CD8-positive, alpha-beta memory T cell (primary cell): Measurements from ENCODE around the gene STRA8. TPM values are rescaled to one million over a fixed set of nuclear protein-coding genes. Genes with fewer than 3 reads are reported as not detected.

Source experiments
- CTCF ChIA-PET: fragments of 350-600 bp; sonication (Branson Sonifier 250); formaldehyde crosslinking; loops from one replicate; lab custom pipeline; 2021; ENCODE audit warnings: antibody characterized with exemption; lab: Charles Lee
- POLR2A ChIA-PET: fragments of 350-600 bp; sonication (Branson Sonifier 250); formaldehyde crosslinking; loops from one replicate; lab custom pipeline; 2021; ENCODE audit warnings: antibody characterized with exemption; lab: Charles Lee
- DNase-seq, 5 donors: peaks; one replicate each; pipeline versions ENCODE4 v3.0.0 to v3.0.0-alpha.2; 2020 to 2022; ENCODE audit warnings: mixed read lengths in 1 of 5
- H3K27ac ChIP-seq: one replicate; pipeline ENCODE4 v1.7.0; 2013; ENCODE audit warnings: low read depth, mild to moderate bottlenecking, low read length, moderate library complexity
- H3K27me3 ChIP-seq: 2 replicates; pipeline ENCODE4 v1.7.0; 2013; ENCODE audit warnings: low read length, mild to moderate bottlenecking; ENCODE audit not compliant: insufficient read depth, poor library complexity, severe bottlenecking
- H3K36me3 ChIP-seq: 2 replicates; pipeline ENCODE4 v1.7.0; 2013; ENCODE audit warnings: mild to moderate bottlenecking, low read length, moderate library complexity; ENCODE audit not compliant: insufficient read depth
- H3K4me1 ChIP-seq: 2 replicates; pipeline ENCODE4 v1.7.0; 2013; ENCODE audit warnings: mild to moderate bottlenecking, low read length, moderate library complexity; ENCODE audit not compliant: insufficient read depth
- H3K4me3 ChIP-seq: 2 replicates; pipeline ENCODE4 v1.7.0; 2013; ENCODE audit warnings: mild to moderate bottlenecking, low read length
- H3K9me3 ChIP-seq: 2 replicates; pipeline ENCODE4 v1.7.0; 2013; ENCODE audit warnings: mild to moderate bottlenecking, low read length
- H3K27ac Mint-ChIP-seq, 8 donors: one replicate each; pipeline ENCODE4 v1.8.0; 2020 to 2021; ENCODE audit warnings: mixed read lengths in 8 of 8, mild to moderate bottlenecking in 6 of 8, inconsistent platforms in 3 of 8, moderate library complexity in 3 of 8
- H3K27me3 Mint-ChIP-seq, 2 donors: one replicate each; pipeline ENCODE4 v1.8.0; 2020 to 2021; ENCODE audit warnings: mixed read lengths in 2 of 2, mild to moderate bottlenecking in 1 of 2, moderate library complexity in 1 of 2
- H3K36me3 Mint-ChIP-seq, 3 donors: one replicate each; pipeline ENCODE4 v1.8.0; 2020 to 2021; ENCODE audit warnings: mixed read lengths in 3 of 3, inconsistent platforms in 1 of 3, mild to moderate bottlenecking in 1 of 3
- H3K4me1 Mint-ChIP-seq, 3 donors: one replicate each; pipeline ENCODE4 v1.8.0; 2020 to 2021; ENCODE audit warnings: mixed read lengths in 3 of 3, inconsistent platforms in 1 of 3, mild to moderate bottlenecking in 1 of 3
- H3K4me3 Mint-ChIP-seq, 7 donors: one replicate each; pipeline ENCODE4 v1.8.0; 2020 to 2021; ENCODE audit warnings: mixed read lengths in 7 of 7, mild to moderate bottlenecking in 6 of 7, moderate library complexity in 4 of 7, inconsistent platforms in 2 of 7
- H3K9me3 Mint-ChIP-seq, 5 donors: one replicate each; pipeline ENCODE4 v1.8.0; 2020 to 2022; ENCODE audit warnings: mixed read lengths in 5 of 5, mild to moderate bottlenecking in 3 of 5, moderate library complexity in 2 of 5, inconsistent platforms in 1 of 5
- polyA plus RNA-seq: library from polyadenylated mRNA; unstranded; fragments of 300-500 nt; fragmentation: Illumina TruSeq; gene quantifications from one replicate; pipeline ENCODE4 v1.2.3, GENCODE V29; 2021
- total RNA-seq, 2 experiments: library from RNA; stranded (reverse); gene quantifications; one replicate each; pipeline ENCODE4 v1.2.3, GENCODE V29; 2021

STRA8 gene
- total and polyA plus RNA-seq, 3 experiments from 2014 or later, result not detected

- Histone ChIP-seq H3K4me3 (no peak overlapping the region), H3K4me1 (peaks cover 4% of the 10 kb centered on the region), H3K36me3 (no peaks in the 10 kb centered on the region), H3K27me3 (no peaks in the 10 kb centered on the region), H3K27ac (no peak overlapping the region), H3K9me3 (no peaks in the 10 kb centered on the region)
- no peak overlapping the region for H3K27ac Mint-ChIP-seq
- CTCF ChIA-PET, result interaction anchor here (1.0 to 1.1 kb wide), 2 partner anchors 11 to 50 kb away, joined by 3 to 6 read pairs; no protein-coding TSS in a partner anchor
- H3K4me1 Mint-ChIP-seq, result peaks cover 22% of the 10 kb centered on the region in 3 donors
- H3K27me3 Mint-ChIP-seq, result peaks cover 0 to 8% of the 10 kb centered on the region in 2 donors
- no peaks in the 10 kb centered on the region for H3K36me3 Mint-ChIP-seq
- POLR2A ChIA-PET, result no interaction called here
- no peak for DNase-seq
- H3K9me3 Mint-ChIP-seq, result no peaks in the 10 kb centered on the region
- no peak overlapping the region for H3K4me3 Mint-ChIP-seq
Observed at GRCh38 chr7:135285547-135286233, 52.1 kb downstream of the STRA8 start.

GRCh38 chr7:135286876-135287275 lies 53.2 kb downstream of the STRA8 start:
- ChIA-PET POLR2A (interaction anchor here (0.6 kb wide), 1 partner anchor 73 kb away, joined by 3 read pairs; no protein-coding TSS in a partner anchor), CTCF (interaction anchor here (1.0 kb wide), 1 partner anchor 12 kb away, joined by 6 read pairs; no protein-coding TSS in a partner anchor)
- Histone ChIP-seq H3K4me1 (peaks cover under 1% of the 10 kb centered on the region), H3K4me3 (no peak overlapping the region), H3K27ac (no peak overlapping the region), H3K36me3 (no peaks in the 10 kb centered on the region), H3K27me3 (no peaks in the 10 kb centered on the region), H3K9me3 (no peaks in the 10 kb centered on the region)
- Mint-ChIP-seq H3K36me3 (no peaks in the 10 kb centered on the region), H3K4me3 (no peak overlapping the region), H3K4me1 (peaks cover 14 to 15% (median 15%) of the 10 kb centered on the region in 3 donors), H3K27ac (no peak overlapping the region), H3K27me3 (peaks cover 0 to 5% of the 10 kb centered on the region in 2 donors), H3K9me3 (no peaks in the 10 kb centered on the region)
- DNase-seq, result no peak

- Histone ChIP-seq H3K36me3 (no peaks in the 10 kb centered on the region), H3K9me3 (no peaks in the 10 kb centered on the region), H3K4me1 (no peaks in the 10 kb centered on the region), H3K4me3 (no peak overlapping the region), H3K27ac (no peak overlapping the region), H3K27me3 (no peaks in the 10 kb centered on the region)
- no peak overlapping the region for H3K27ac Mint-ChIP-seq
- ChIA-PET POLR2A (no interaction called here), CTCF (interaction anchor here (0.9 kb wide), 1 partner anchor 9 kb away, joined by 3 read pairs; no protein-coding TSS in a partner anchor)
- no peak for DNase-seq
- H3K4me3 Mint-ChIP-seq, result no peak overlapping the region
- peaks cover 4 to 17% of the 10 kb centered on the region in 2 donors for H3K27me3 Mint-ChIP-seq
- H3K4me1 Mint-ChIP-seq, result no peaks in the 10 kb centered on the region
- no peaks in the 10 kb centered on the region for H3K36me3 Mint-ChIP-seq
- no peaks in the 10 kb centered on the region for H3K9me3 Mint-ChIP-seq
Observed at GRCh38 chr7:135290594-135290993, 57.0 kb downstream of the STRA8 start.

GRCh38 chr7:135291809-135292253 lies 58.2 kb downstream of the STRA8 start:
- no peak for DNase-seq
- H3K4me1 Mint-ChIP-seq, result no peaks in the 10 kb centered on the region
- no peaks in the 10 kb centered on the region for H3K4me1 ChIP-seq
- no peaks in the 10 kb centered on the region for H3K36me3 ChIP-seq
- H3K4me3 ChIP-seq, result no peak overlapping the region
- no peaks in the 10 kb centered on the region for H3K27me3 ChIP-seq
- H3K36me3 Mint-ChIP-seq, result no peaks in the 10 kb centered on the region
- no peak overlapping the region for H3K4me3 Mint-ChIP-seq
- POLR2A ChIA-PET, result no interaction called here
- H3K9me3 Mint-ChIP-seq, result no peaks in the 10 kb centered on the region
- no peak overlapping the region for H3K27ac ChIP-seq
- H3K27ac Mint-ChIP-seq, result peak overlapping the region in 1 of 8 donors; percentile 4
- peaks cover 6 to 17% of the 10 kb centered on the region in 2 donors for H3K27me3 Mint-ChIP-seq
- H3K9me3 ChIP-seq, result no peaks in the 10 kb centered on the region
- CTCF ChIA-PET, result no interaction called here

GRCh38 chr7:135299235-135299634 lies 65.6 kb downstream of the STRA8 start:
- Mint-ChIP-seq H3K27me3 (peaks cover 5 to 6% of the 10 kb centered on the region in 2 donors), H3K4me3 (no peak overlapping the region), H3K36me3 (peaks cover 0 to 10% (median 0%) of the 10 kb centered on the region in 3 donors), H3K9me3 (peaks cover 0 to 6% (median 5%) of the 10 kb centered on the region in 5 donors), H3K27ac (no peak overlapping the region), H3K4me1 (no peaks in the 10 kb centered on the region)
- H3K4me3 ChIP-seq, result no peak overlapping the region
- DNase-seq, result no peak
- no peaks in the 10 kb centered on the region for H3K27me3 ChIP-seq
- no peaks in the 10 kb centered on the region for H3K9me3 ChIP-seq
- no peak overlapping the region for H3K27ac ChIP-seq
- ChIA-PET CTCF (no interaction called here), POLR2A (no interaction called here)
- H3K4me1 ChIP-seq, result no peaks in the 10 kb centered on the region
- H3K36me3 ChIP-seq, result no peaks in the 10 kb centered on the region

- Histone ChIP-seq H3K4me3 (no peak overlapping the region), H3K9me3 (no peaks in the 10 kb centered on the region), H3K27me3 (no peaks in the 10 kb centered on the region), H3K36me3 (no peaks in the 10 kb centered on the region), H3K4me1 (no peaks in the 10 kb centered on the region), H3K27ac (no peak overlapping the region)
- Mint-ChIP-seq H3K4me1 (no peaks in the 10 kb centered on the region), H3K4me3 (no peak overlapping the region), H3K27me3 (peaks cover 2 to 5% of the 10 kb centered on the region in 2 donors), H3K9me3 (peaks cover 0 to 6% (median 5%) of the 10 kb centered on the region in 5 donors), H3K27ac (no peak overlapping the region), H3K36me3 (peaks cover 0 to 10% (median 0%) of the 10 kb centered on the region in 3 donors)
- DNase-seq, result no peak
- ChIA-PET CTCF (no interaction called here), POLR2A (no interaction called here)
Observed at GRCh38 chr7:135300913-135301765, 67.5 kb downstream of the STRA8 start.
